Measurements from ENCODE around the gene USP6.
"Not testable (repeated sequence)": the region's sequence is repeated elsewhere in the genome, so short reads cannot be mapped to it uniquely, and the experiment has no call there.

The USP6 gene

GRCh38 chr17:5124125-5124760 lies 8.4 kb downstream of the USP6 start:
- not testable (repeated sequence) for H3K9me3 ChIP-seq (ENCODE audit: control insufficient read depth, low read length); H3K4me3 ChIP-seq (ENCODE audit: low read length); H3K9ac ChIP-seq (ENCODE audit: low read length); H3K4me1 ChIP-seq (ENCODE audit: control insufficient read depth, insufficient read depth, low read length); H3K36me3 ChIP-seq (ENCODE audit: control insufficient read depth, insufficient read depth, low read length)
- H3K27me3 ChIP-seq (ENCODE audit: control insufficient read depth, insufficient read depth, low read length), result peaks cover 23% of the 10 kb centered on the region

GRCh38 chr17:5124896-5125295 lies 9.1 kb downstream of the USP6 start:
- H3K4me3 ChIP-seq (ENCODE audit: low read length); H3K4me1 ChIP-seq (ENCODE audit: control insufficient read depth, insufficient read depth, low read length); H3K9me3 ChIP-seq (ENCODE audit: control insufficient read depth, low read length); H3K9ac ChIP-seq (ENCODE audit: low read length); H3K36me3 ChIP-seq (ENCODE audit: control insufficient read depth, insufficient read depth, low read length): not testable (repeated sequence)
- H3K27me3 ChIP-seq (ENCODE audit: control insufficient read depth, insufficient read depth, low read length), result peaks cover 23% of the 10 kb centered on the region

- peaks cover 21% of the 10 kb centered on the region for H3K27me3 ChIP-seq (ENCODE audit: control insufficient read depth, insufficient read depth, low read length)
- H3K36me3 ChIP-seq (ENCODE audit: control insufficient read depth, insufficient read depth, low read length), result no peaks in the 10 kb centered on the region
- no peak overlapping the region for H3K9ac ChIP-seq (ENCODE audit: low read length)
- H3K4me3 ChIP-seq (ENCODE audit: low read length), result no peak overlapping the region
- peaks cover 4% of the 10 kb centered on the region for H3K4me1 ChIP-seq (ENCODE audit: control insufficient read depth, insufficient read depth, low read length)
- H3K9me3 ChIP-seq (ENCODE audit: control insufficient read depth, low read length), result no peaks in the 10 kb centered on the region
Observed at GRCh38 chr17:5126719-5127488, 11.1 kb downstream of the USP6 start.

GRCh38 chr17:5127910-5128309 lies 12.1 kb downstream of the USP6 start:
- H3K9me3 ChIP-seq (ENCODE audit: control insufficient read depth, low read length), result no peaks in the 10 kb centered on the region
- H3K4me3 ChIP-seq (ENCODE audit: low read length), result no peak overlapping the region
- no peak overlapping the region for H3K9ac ChIP-seq (ENCODE audit: low read length)
- peaks cover 12% of the 10 kb centered on the region for H3K27me3 ChIP-seq (ENCODE audit: control insufficient read depth, insufficient read depth, low read length)
- H3K4me1 ChIP-seq (ENCODE audit: control insufficient read depth, insufficient read depth, low read length), result no peaks in the 10 kb centered on the region
- H3K36me3 ChIP-seq (ENCODE audit: control insufficient read depth, insufficient read depth, low read length), result no peaks in the 10 kb centered on the region

- not testable (repeated sequence) for H3K9me3 ChIP-seq (ENCODE audit: control insufficient read depth, low read length); H3K4me1 ChIP-seq (ENCODE audit: control insufficient read depth, insufficient read depth, low read length); H3K4me3 ChIP-seq (ENCODE audit: low read length); H3K36me3 ChIP-seq (ENCODE audit: control insufficient read depth, insufficient read depth, low read length); H3K9ac ChIP-seq (ENCODE audit: low read length); H3K27me3 ChIP-seq (ENCODE audit: control insufficient read depth, insufficient read depth, low read length)
Observed at GRCh38 chr17:5128387-5128786, 12.6 kb downstream of the USP6 start.

GRCh38 chr17:5128905-5129535 lies 13.2 kb downstream of the USP6 start:
- H3K36me3 ChIP-seq (ENCODE audit: control insufficient read depth, insufficient read depth, low read length), result no peaks in the 10 kb centered on the region
- peaks cover 3% of the 10 kb centered on the region for H3K27me3 ChIP-seq (ENCODE audit: control insufficient read depth, insufficient read depth, low read length)
- H3K4me3 ChIP-seq (ENCODE audit: low read length), result no peak overlapping the region
- H3K4me1 ChIP-seq (ENCODE audit: control insufficient read depth, insufficient read depth, low read length), result no peaks in the 10 kb centered on the region
- no peak overlapping the region for H3K9ac ChIP-seq (ENCODE audit: low read length)
- no peaks in the 10 kb centered on the region for H3K9me3 ChIP-seq (ENCODE audit: control insufficient read depth, low read length)

- H3K9ac ChIP-seq (ENCODE audit: low read length); H3K9me3 ChIP-seq (ENCODE audit: control insufficient read depth, low read length); H3K36me3 ChIP-seq (ENCODE audit: control insufficient read depth, insufficient read depth, low read length); H3K27me3 ChIP-seq (ENCODE audit: control insufficient read depth, insufficient read depth, low read length); H3K4me3 ChIP-seq (ENCODE audit: low read length); H3K4me1 ChIP-seq (ENCODE audit: control insufficient read depth, insufficient read depth, low read length): not testable (repeated sequence)
Observed at GRCh38 chr17:5129770-5130169, 13.9 kb downstream of the USP6 start.

GRCh38 chr17:5130261-5130660 lies 14.4 kb downstream of the USP6 start:
- H3K27me3 ChIP-seq (ENCODE audit: control insufficient read depth, insufficient read depth, low read length); H3K9ac ChIP-seq (ENCODE audit: low read length); H3K36me3 ChIP-seq (ENCODE audit: control insufficient read depth, insufficient read depth, low read length); H3K4me1 ChIP-seq (ENCODE audit: control insufficient read depth, insufficient read depth, low read length); H3K4me3 ChIP-seq (ENCODE audit: low read length); H3K9me3 ChIP-seq (ENCODE audit: control insufficient read depth, low read length): not testable (repeated sequence)

- not testable (repeated sequence) for H3K27me3 ChIP-seq (ENCODE audit: control insufficient read depth, insufficient read depth, low read length); H3K9me3 ChIP-seq (ENCODE audit: control insufficient read depth, low read length); H3K4me1 ChIP-seq (ENCODE audit: control insufficient read depth, insufficient read depth, low read length); H3K36me3 ChIP-seq (ENCODE audit: control insufficient read depth, insufficient read depth, low read length); H3K9ac ChIP-seq (ENCODE audit: low read length); H3K4me3 ChIP-seq (ENCODE audit: low read length)
Observed at GRCh38 chr17:5130687-5131086, 14.9 kb downstream of the USP6 start.

- Histone ChIP-seq H3K36me3 (ENCODE audit: control insufficient read depth, insufficient read depth, low read length) (no peaks in the 10 kb centered on the region), H3K4me3 (ENCODE audit: low read length) (no peak overlapping the region), H3K4me1 (ENCODE audit: control insufficient read depth, insufficient read depth, low read length) (no peaks in the 10 kb centered on the region), H3K9me3 (ENCODE audit: control insufficient read depth, low read length) (no peaks in the 10 kb centered on the region), H3K27me3 (ENCODE audit: control insufficient read depth, insufficient read depth, low read length) (no peaks in the 10 kb centered on the region), H3K9ac (ENCODE audit: low read length) (no peak overlapping the region)
Observed at GRCh38 chr17:5131146-5131715, 15.4 kb downstream of the USP6 start.

- H3K4me1 ChIP-seq (ENCODE audit: control insufficient read depth, insufficient read depth, low read length); H3K9ac ChIP-seq (ENCODE audit: low read length); H3K4me3 ChIP-seq (ENCODE audit: low read length): not testable (repeated sequence)
Observed at GRCh38 chr17:5131799-5132502, 16.1 kb downstream of the USP6 start.

More at GRCh38 chr17:5131799-5132502, 16.1 kb downstream of the USP6 start:
- H3K9me3 ChIP-seq (ENCODE audit: control insufficient read depth, low read length); H3K27me3 ChIP-seq (ENCODE audit: control insufficient read depth, insufficient read depth, low read length); H3K36me3 ChIP-seq (ENCODE audit: control insufficient read depth, insufficient read depth, low read length): not testable (repeated sequence)

Data from mucosa of stomach (tissue), 1 donor.